K562 (cell line): ENCODE measurements around the gene AKNA. TPM values are rescaled to one million over a fixed set of nuclear protein-coding genes. Genes with fewer than 3 reads are reported as not detected.

Experiments
- ATAC-seq: fragments of 200-7000 bp; cut with Tn5 transposase; 3 replicates; pipeline ENCODE4 v1.9.1; 2020; ENCODE audit warnings: moderate library complexity
- BruUV-seq: library from RNA; stranded (reverse); fragments of 400-500 nt; replicated peaks from 2 replicates; lab custom pipeline; 2021; lab: Mats Ljungman, UMichigan
- CTCF ChIA-PET: fragments of 300-600 bp; formaldehyde crosslinking; extraction: SDS; loops from one replicate; lab custom pipeline; 2021; ENCODE audit warnings: low intra/inter-chr PET ratio; lab: Yijun Ruan, JAX
- POLR2A ChIA-PET: fragments of 300-600, 350-650 bp; sonication (Branson Sonifier 250); formaldehyde crosslinking; extraction: SDS; loops from one replicate; lab custom pipeline; 2021; ENCODE audit warnings: antibody characterized with exemption, inconsistent platforms; lab: Yijun Ruan, JAX
- DNase-seq, 4 experiments: peaks; one replicate each; pipeline versions ENCODE4 v3.0.0 to v3.0.0-alpha.2; 2011 to 2018; ENCODE audit warnings: low spot score in 3 of 4, mixed read lengths in 3 of 4; ENCODE audit errors: extremely low read depth in 1 of 4
- FAIRE-seq: peaks from 2 replicates; lab custom pipeline; 2011; peaks lifted over from hg19 to GRCh38; lab: Jason Lieb, UNC
- H2AFZ ChIP-seq: 2 replicates; pipeline ENCODE4 v1.6.0; 2011; ENCODE audit warnings: low read depth, low read length, control low read depth, inconsistent platforms
- H3K27ac ChIP-seq: fragments of 200-600 bp; 3 replicates; pipeline ENCODE4 v1.8.0; 2011; ENCODE audit warnings: low read depth, mild to moderate bottlenecking, control low read depth, inconsistent platforms, low read length, moderate library complexity, mixed read lengths; ENCODE audit errors: extremely low read depth
- H3K27me3 ChIP-seq, 2 experiments: fragments of 300-600 bp in 1 of 2; 2 replicates in 1 of 2; 3 replicates in 1 of 2; pipeline versions ENCODE4 v1.6.0 to v1.8.0; 2011; ENCODE audit warnings: inconsistent platforms in 2 of 2, low read length in 2 of 2, mild to moderate bottlenecking in 1 of 2, mixed read lengths in 1 of 2, moderate library complexity in 1 of 2; ENCODE audit not compliant: control insufficient read depth in 2 of 2, insufficient read depth in 2 of 2
- H3K36me3 ChIP-seq: fragments of 300-600 bp; 3 replicates; pipeline ENCODE4 v1.8.0; 2011; ENCODE audit warnings: mild to moderate bottlenecking, low read length, inconsistent platforms; ENCODE audit not compliant: control insufficient read depth, insufficient read depth
- H3K4me1 ChIP-seq, 2 experiments: fragments of 200-600 bp in 1 of 2; replicated peaks in 1 of 2; 2 replicates in 1 of 2; 3 replicates in 1 of 2; pipeline versions ENCODE4 v1.5.1 to v1.8.0; 2011; ENCODE audit warnings: inconsistent platforms in 2 of 2, low read length in 2 of 2, mild to moderate bottlenecking in 1 of 2, mixed read lengths in 1 of 2, moderate library complexity in 1 of 2; ENCODE audit not compliant: control insufficient read depth in 2 of 2, insufficient read depth in 2 of 2
- H3K4me2 ChIP-seq: 2 replicates; pipeline ENCODE4 v1.6.1; 2011; ENCODE audit warnings: low read length, control low read depth, inconsistent platforms, mixed read lengths; ENCODE audit not compliant: insufficient read depth
- H3K4me3 ChIP-seq: fragments of 200-600 bp; sonication (generic), shearing (Covaris generic); 2 replicates; pipeline ENCODE4 v1.5.1; 2016; ENCODE audit warnings: control low read depth, inconsistent platforms
- H3K79me2 ChIP-seq: fragments of 200-600 bp; 3 replicates; pipeline ENCODE4 v1.8.0; 2011; ENCODE audit warnings: low read length, inconsistent platforms; ENCODE audit not compliant: control insufficient read depth, insufficient read depth
- H3K9ac ChIP-seq, 2 experiments: 2 replicates each; pipeline versions ENCODE4 v1.6.0 to v1.6.1; 2011; ENCODE audit warnings: low read depth in 2 of 2, low read length in 2 of 2, control low read depth in 1 of 2, inconsistent platforms in 1 of 2, mild to moderate bottlenecking in 1 of 2, mixed read lengths in 1 of 2; ENCODE audit not compliant: insufficient read depth in 1 of 2
- H3K9me1 ChIP-seq: one replicate; pipeline ENCODE4 v1.6.0; 2011; ENCODE audit warnings: inconsistent platforms, mild to moderate bottlenecking, low read length, moderate library complexity; ENCODE audit not compliant: control insufficient read depth, insufficient read depth
- H3K9me3 ChIP-seq: replicated peaks from 2 replicates; pipeline ENCODE4 v1.5.1; 2011; ENCODE audit warnings: low read depth, low read length, inconsistent platforms; ENCODE audit not compliant: control insufficient read depth, insufficient read depth
- H4K20me1 ChIP-seq: replicated peaks from 2 replicates; pipeline ENCODE4 v1.6.1; 2011; ENCODE audit warnings: low read length, inconsistent platforms, mixed read lengths; ENCODE audit not compliant: control insufficient read depth, insufficient read depth
- EGR1 ChIP-seq: fragments of 450-650 bp; conservative IDR thresholded peaks from 2 replicates; pipeline ENCODE4 v1.6.1; 2017; ENCODE audit warnings: mild to moderate bottlenecking
- FUS ChIP-seq: fragments of 200-400 bp; formaldehyde crosslinking; optimal IDR thresholded peaks from 2 replicates; pipeline ENCODE3; 2017; ENCODE audit warnings: low read depth, low read length
- GMEB1 ChIP-seq: fragments of 250-450 bp; sonication (Bioruptor Pico); IDR thresholded peaks from 2 replicates; pipeline ENCODE4 v1.4.0; 2020; ENCODE audit warnings: mild to moderate bottlenecking
- HNRNPUL1 ChIP-seq: fragments of 200-400 bp; formaldehyde crosslinking; IDR thresholded peaks from 2 replicates; pipeline ENCODE4 v1.6.1; 2017; ENCODE audit warnings: low read length
- ILF3 ChIP-seq: fragments of 450-650 bp; IDR thresholded peaks from 2 replicates; pipeline ENCODE4 v1.6.1; 2018; ENCODE audit warnings: antibody characterized with exemption, mild to moderate bottlenecking, moderate library complexity, borderline replicate concordance
- KLF10 ChIP-seq: fragments of 250-450 bp; sonication (Bioruptor Pico); IDR thresholded peaks from 2 replicates; pipeline ENCODE4 v1.6.1; 2021; ENCODE audit warnings: matching md5 sums
- NCOA2 ChIP-seq, 2 experiments: fragments of 450-650 bp; IDR thresholded peaks; 2 replicates each; pipeline ENCODE4 v1.6.1; 2018; ENCODE audit warnings: mild to moderate bottlenecking in 2 of 2, moderate library complexity in 1 of 2; ENCODE audit not compliant: partially characterized antibody in 2 of 2
- PHF8 ChIP-seq: fragments of 200-600 bp; sonication (generic); IDR thresholded peaks from 2 replicates; pipeline ENCODE4 v1.6.1; 2012; ENCODE audit warnings: mixed run types, mild to moderate bottlenecking, inconsistent platforms, low read length, moderate library complexity, borderline replicate concordance
- RHOXF2B ChIP-seq: fragments of 250-450 bp; sonication (Bioruptor Pico); conservative IDR thresholded peaks from 2 replicates; pipeline ENCODE4 v1.5.1; 2021
- SMAD2 ChIP-seq: fragments of 150-350 bp; IDR thresholded peaks from 2 replicates; pipeline ENCODE4 v1.6.1; 2014; ENCODE audit warnings: low read depth, mild to moderate bottlenecking, low read length
- SRSF1 ChIP-seq: fragments of 200-400 bp; formaldehyde crosslinking; IDR thresholded peaks from 2 replicates; pipeline ENCODE4 v1.6.1; 2017; ENCODE audit warnings: mild to moderate bottlenecking, low read depth, low read length, moderate library complexity
- SRSF3 ChIP-seq: fragments of 200-400 bp; formaldehyde crosslinking; IDR thresholded peaks from 2 replicates; pipeline ENCODE4 v1.6.1; 2016; ENCODE audit warnings: mild to moderate bottlenecking, low read length, moderate library complexity; ENCODE audit not compliant: insufficient read depth
- ZBTB1 ChIP-seq: sonication (generic); formaldehyde crosslinking; IDR thresholded peaks from 2 replicates; pipeline ENCODE4 v1.8.1; 2023; ENCODE audit warnings: missing genetic modification reagents, low read depth, mild to moderate bottlenecking, borderline replicate concordance
- ZFP1 ChIP-seq: fragments of 450-650 bp; formaldehyde crosslinking; IDR thresholded peaks from 2 replicates; pipeline ENCODE4 v1.4.0; 2020; ENCODE audit warnings: mild to moderate bottlenecking, mixed read lengths
- ZHX1 ChIP-seq: fragments of 150-350 bp; conservative IDR thresholded peaks from 2 replicates; pipeline ENCODE4 v1.6.1; 2014; ENCODE audit warnings: low read length
- ZNF561 ChIP-seq: fragments of 450-650 bp; formaldehyde crosslinking; conservative IDR thresholded peaks from 2 replicates; pipeline ENCODE4 v1.4.0; 2020; ENCODE audit warnings: mild to moderate bottlenecking, moderate library complexity
- WGBS: fragments of 100-300 bp; shearing (Covaris generic); methylation state at CpG from one replicate; pipeline ENCODE4 v1.1.6; 2016; ENCODE audit warnings: low coverage, mixed read lengths; ENCODE audit not compliant: insufficient coverage; ENCODE audit errors: missing lambda C conversion rate; 5-methylcytosine and 5-hydroxymethylcytosine counted together
- in situ Hi-C: fragments of 300-500 bp; cut with MboI; formaldehyde crosslinking; loops from 4 replicates; pipeline ENCODE4 v1.15.0; 2018; ENCODE audit warnings: inconsistent platforms, mixed read lengths
- intact Hi-C: fragments of 100-400 bp; cut with micrococcal nuclease; formaldehyde crosslinking; loops from 2 replicates; pipeline ENCODE4 v1.14.2; 2022
- polyA plus RNA-seq, 8 experiments: library from polyadenylated mRNA; depleted of rRNA in 4 of 8; stranded (reverse) in 5 of 8; unstranded in 3 of 8; fragments of >200 nt; fragmentation: Nextera tagmentation in 2 of 8; fragmentation: Illumina TruSeq in 1 of 8; extraction: Ambion mirVana in 2 of 8; extraction: Trizol in 1 of 8; gene quantifications; 2 replicates each; pipeline versions ENCODE4 v1.2.1 to v1.2.3, GENCODE V29; 2011 to 2014; ENCODE audit warnings: inconsistent platforms in 1 of 8, missing spikeins in 1 of 8
- total RNA-seq, 7 experiments: library from RNA; depleted of rRNA in 6 of 7; stranded (reverse); fragments of >200 nt in 6 of 7; fragmentation: Illumina TruSeq in 2 of 7; extraction: Trizol in 2 of 7; gene quantifications; 2 replicates each; pipeline versions ENCODE4 v1.2.1 to v1.2.3, GENCODE V29; 2011 to 2021; ENCODE audit warnings: low replicate concordance in 1 of 7

The AKNA gene
- total and polyA plus RNA-seq, 9 of the 15 experiments (the other 6 are each of a cell fraction or from before 2014, with no cell fraction given): 0.29 to 20.5 (median 3.9) TPM

- intact Hi-C loops: no loop called here
- Histone ChIP-seq H4K20me1 (no peaks in the 10 kb centered on the region), H2AFZ (no peak overlapping the region), H3K27ac (no peak overlapping the region), H3K9me3 (no peaks in the 10 kb centered on the region), H3K36me3 (peaks cover 16% of the 10 kb centered on the region; the same call in 2 of the 3 replicates), H3K4me2 (no peak overlapping the region), H3K4me3 (no peak overlapping the region), H3K27me3 (no peaks in the 10 kb centered on the region), H3K79me2 (no peaks in the 10 kb centered on the region), H3K9me1 (no peaks in the 10 kb centered on the region), H3K9ac (no peak overlapping the region), H3K4me1 (no peaks in the 10 kb centered on the region)
- BruUV-seq: no TSS peak
- ChIA-PET CTCF (no interaction called here), POLR2A (interaction anchor here (0.6 kb wide), 1 partner anchor 13 kb away, joined by 4 read pairs; no protein-coding TSS in a partner anchor)
- no peak for FAIRE-seq
- DNase-seq: no peak
- in situ Hi-C loops: no loop called here
- no peak for ATAC-seq
- 63% methylated on average over 6 of the region's 6 CpGs for WGBS
- TF ChIP-seq ILF3: no peak
- no peak for TF ChIP-seq ZHX1
- no peak for TF ChIP-seq RHOXF2B (CRISPR knock-in tag)
- TF ChIP-seq SMAD2: no peak
- TF ChIP-seq ZNF561 (CRISPR knock-in tag): no peak
- no peak for TF ChIP-seq NCOA2 (IDR thresholded peaks at IDR 0.05; ENCODE audit: partially characterized antibody in 2 of 2)
- no peak for TF ChIP-seq SRSF3
- no peak for TF ChIP-seq EGR1
- TF ChIP-seq ZBTB1 (CRISPR knock-in tag): no peak
- TF ChIP-seq ZFP1 (CRISPR knock-in tag): no peak
- no peak for TF ChIP-seq KLF10
- no peak for TF ChIP-seq HNRNPUL1
- no peak for TF ChIP-seq FUS
- TF ChIP-seq GMEB1: no peak
- no peak for TF ChIP-seq PHF8
- no peak for TF ChIP-seq SRSF1
Observed at GRCh38 chr9:114357360-114357759, 30.4 kb downstream of the AKNA start.
